IPS-NIHi7 (cell line): Measurements from ENCODE around the gene BAG5.

Experiments used
- DNase-seq: peaks from one replicate; pipeline ENCODE4 v3.0.0; 2012; ENCODE audit warnings: mixed read lengths; ENCODE audit errors: extremely low spot score

Gene BAG5

DNA sequence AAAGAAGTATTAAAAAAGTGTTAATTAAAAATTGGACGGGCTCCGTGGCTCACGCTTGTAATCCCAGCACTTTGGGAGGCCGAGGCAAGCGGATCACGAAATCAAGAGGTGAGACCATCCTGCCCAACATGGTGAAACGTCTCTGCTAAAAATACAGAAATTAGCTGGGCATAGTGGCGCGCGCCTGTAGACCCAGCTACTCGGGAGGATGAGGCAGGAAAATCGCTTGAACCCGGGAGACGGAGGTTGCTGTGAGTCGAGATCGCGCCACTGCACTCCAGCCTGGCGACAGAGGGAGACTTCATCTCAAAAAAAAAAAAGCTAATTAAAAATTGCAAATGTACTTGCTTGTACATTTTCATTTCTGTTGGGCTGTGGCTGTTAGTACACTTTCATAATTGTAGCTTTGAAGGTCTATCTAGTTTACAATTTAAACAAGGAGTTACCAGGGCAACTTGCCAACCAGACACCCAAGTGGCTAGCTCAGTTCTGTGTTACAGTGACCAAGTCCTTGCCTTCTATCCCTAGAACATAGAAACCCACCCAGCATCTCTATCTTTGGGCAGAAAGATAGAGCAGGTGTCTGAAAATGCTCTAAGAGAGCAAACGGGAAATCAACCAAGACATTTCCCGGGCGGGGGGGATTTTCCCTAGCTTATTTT is 1.5 kb upstream of the BAG5 start:
- no peak for DNase-seq

GRCh38 chr14:103563226-103563620 is 766 bp upstream of the BAG5 start:
- no peak for DNase-seq

GRCh38 chr14:103562179-103562428 is 353 bp downstream of the BAG5 start:
- no peak for DNase-seq

DNA sequence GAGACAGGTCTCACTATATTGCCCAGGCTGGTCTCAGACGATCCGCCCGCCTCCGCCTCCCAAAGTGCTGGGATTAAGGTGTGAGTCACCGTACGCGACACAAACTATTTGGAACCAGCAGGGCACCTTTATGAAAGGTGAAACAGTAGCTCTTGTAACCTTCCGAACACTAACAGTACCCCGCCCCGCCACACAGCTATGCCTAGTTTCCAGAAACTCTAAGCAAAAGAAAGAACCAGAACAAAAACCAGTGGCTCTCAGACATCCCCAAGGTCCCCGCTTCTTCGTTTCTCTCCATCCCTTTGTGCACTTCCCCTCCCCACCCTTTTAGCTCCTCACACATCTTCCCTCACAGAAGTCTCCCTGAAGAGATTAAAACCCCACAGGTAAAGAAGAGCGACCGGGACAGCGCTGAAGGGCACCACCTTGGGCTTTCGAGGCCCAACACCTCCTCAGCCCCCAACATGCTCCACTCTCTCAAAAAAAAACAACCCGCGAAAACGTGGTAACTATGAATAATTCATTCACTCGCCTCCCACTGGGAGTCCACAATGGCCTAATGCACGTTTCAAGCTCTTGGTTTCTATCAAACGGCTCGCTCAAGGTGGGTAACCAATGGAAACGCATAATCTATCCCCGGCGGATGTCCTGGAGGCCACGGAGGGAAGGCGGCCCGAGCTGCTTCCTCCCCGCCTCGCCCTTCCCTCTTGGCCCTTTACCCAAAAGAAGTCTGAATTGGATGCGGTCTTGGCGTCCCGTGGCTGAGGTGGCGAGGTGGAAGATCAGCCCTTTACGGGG is 877 bp downstream of the BAG5 start:
- no peak for DNase-seq

DNA sequence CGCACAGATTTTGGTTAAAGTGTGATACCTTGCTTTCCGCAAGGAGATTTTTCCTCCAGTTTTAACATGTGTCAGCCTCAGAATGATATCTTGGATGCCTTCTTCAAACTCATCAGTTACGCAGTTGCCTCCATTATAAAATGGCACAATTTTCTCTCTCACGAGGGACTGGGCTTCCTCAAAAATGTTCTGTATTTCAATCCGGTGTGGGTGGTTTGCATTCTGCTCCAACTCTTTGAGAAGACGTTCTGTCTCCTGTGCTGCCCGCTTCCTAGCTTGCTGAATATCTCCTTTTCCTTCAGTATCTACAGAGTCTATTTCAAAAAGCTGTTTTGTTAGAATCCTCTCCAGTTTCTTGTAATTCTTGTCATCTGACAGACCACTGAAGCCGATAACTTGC is 1.8 kb downstream of the BAG5 start:
- no peak for DNase-seq

DNA sequence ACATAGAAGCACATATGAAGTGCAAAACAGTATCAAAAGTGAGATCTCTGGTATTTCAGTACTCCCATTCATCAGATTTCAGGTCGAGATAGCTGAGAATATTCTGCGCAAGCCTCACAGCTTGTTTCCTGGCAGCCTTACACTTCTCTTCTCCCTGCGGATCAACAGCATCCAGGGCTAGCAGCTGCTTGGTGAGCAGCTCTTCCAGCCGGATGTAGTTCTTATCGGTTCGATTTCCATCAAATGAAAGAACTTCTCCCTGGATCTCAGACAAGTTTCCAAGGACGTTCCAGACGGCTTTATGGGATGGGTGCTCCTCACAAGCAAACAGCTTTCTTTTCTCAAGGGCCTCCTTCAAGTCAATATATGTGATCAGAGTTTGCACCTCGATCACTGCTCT is 2.7 kb downstream of the BAG5 start:
- no peak for DNase-seq

- DNase-seq, result no peak
Measured at GRCh38 chr14:103558071-103558882, 4.2 kb downstream of the BAG5 start.

DNA sequence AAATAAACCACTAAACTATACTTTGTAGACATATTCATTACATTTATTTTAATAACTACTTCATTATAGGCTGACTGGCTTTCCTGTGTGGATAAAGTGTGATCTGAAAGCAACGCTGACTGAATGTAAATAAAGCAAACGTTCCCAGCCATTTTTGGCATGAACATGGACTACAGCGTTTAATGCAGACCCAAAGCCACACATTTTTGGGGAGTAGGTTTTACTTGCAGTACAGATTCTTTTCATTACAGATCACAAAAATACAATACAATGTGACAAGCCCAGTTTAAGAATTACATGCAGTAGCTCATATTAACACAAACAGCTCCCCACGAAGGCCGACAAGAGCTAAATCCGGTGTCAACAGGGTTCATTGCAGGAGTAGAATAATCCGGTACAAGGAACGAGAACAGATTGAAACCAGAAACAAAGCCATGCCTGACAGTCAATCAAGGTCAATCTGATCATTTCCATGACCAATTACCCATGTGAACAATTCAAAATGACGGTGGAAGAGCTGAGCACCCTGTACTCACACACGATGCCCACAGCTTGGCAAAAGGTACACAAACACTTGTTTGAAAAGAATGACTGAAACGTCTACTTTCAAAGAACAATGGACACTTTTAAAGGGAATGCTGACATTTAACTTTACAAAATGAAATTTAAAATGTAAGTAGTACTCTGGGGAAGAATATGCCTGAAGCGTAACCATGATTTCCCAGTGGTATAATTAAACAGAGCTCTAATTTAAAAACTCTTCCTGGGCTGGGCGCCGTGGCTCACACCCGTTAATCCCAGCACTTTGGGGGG is 5.3 kb downstream of the BAG5 start:
- DNase-seq, result no peak

- DNase-seq, result no peak
Measured at GRCh38 chr14:103555559-103556337, 6.7 kb downstream of the BAG5 start.

- DNase-seq, result no peak
Measured at GRCh38 chr14:103552846-103553210, 9.6 kb downstream of the BAG5 start.

DNA sequence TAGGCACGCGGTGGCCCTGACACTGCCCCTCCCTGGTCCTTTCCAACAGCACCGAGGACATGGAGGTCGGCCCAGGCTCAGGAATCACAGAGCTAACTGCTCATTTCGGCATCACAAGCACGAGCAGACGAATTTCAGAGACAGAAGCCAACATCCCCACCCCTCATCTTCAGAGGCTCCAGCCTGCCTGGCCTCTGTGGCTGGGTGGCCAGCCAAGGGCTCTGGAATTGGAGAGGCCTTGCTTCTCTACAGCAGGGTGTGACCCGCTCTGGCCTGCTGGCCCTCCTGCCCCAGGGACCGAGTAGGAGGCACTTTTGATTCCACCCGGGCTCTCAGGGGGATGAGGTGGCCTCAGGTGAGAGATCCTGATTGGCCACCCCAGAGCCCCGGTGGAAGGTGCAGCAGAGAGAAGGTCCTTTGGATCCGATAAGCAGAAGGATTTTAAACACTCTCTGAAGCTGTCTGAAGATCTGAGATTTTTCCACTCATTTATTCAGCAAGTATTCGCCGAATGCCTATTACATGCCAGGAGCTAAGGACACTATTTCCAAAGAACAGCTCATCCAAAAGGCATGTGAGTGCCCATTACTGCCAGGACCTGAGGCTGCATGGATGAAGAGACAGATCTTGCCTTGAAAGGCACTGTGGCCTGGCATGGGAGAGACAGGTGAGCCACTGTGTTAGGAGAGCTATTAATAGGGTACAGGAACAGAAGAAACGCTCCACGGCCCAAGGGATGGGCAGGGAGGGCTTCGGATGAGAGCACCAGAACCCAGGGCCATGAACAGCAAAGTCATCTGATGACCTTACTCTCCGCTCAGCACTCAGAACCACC is 10.2 kb downstream of the BAG5 start:
- DNase-seq, result no peak

DNA sequence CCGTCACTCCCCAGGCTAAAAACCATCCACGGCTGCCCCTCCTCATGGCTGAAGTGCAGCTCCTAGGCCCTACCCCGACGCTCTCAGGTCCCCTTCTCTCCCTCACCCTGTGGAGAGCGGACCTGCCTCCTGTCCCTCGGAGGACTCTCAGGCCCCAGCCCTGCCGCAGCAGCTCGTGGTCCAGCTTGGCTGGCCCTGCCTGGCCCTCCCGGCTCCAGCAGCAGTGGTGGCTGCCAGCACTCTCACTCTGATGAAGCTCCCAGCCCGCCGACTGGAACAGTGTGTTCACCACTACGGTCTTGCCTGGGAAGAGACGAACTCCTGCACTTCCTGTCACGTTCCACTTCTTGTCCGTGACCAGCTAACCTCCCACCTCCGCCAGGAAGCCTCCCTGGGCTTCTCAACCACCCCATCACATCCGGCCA is 11.1 kb downstream of the BAG5 start:
- no peak for DNase-seq

DNA sequence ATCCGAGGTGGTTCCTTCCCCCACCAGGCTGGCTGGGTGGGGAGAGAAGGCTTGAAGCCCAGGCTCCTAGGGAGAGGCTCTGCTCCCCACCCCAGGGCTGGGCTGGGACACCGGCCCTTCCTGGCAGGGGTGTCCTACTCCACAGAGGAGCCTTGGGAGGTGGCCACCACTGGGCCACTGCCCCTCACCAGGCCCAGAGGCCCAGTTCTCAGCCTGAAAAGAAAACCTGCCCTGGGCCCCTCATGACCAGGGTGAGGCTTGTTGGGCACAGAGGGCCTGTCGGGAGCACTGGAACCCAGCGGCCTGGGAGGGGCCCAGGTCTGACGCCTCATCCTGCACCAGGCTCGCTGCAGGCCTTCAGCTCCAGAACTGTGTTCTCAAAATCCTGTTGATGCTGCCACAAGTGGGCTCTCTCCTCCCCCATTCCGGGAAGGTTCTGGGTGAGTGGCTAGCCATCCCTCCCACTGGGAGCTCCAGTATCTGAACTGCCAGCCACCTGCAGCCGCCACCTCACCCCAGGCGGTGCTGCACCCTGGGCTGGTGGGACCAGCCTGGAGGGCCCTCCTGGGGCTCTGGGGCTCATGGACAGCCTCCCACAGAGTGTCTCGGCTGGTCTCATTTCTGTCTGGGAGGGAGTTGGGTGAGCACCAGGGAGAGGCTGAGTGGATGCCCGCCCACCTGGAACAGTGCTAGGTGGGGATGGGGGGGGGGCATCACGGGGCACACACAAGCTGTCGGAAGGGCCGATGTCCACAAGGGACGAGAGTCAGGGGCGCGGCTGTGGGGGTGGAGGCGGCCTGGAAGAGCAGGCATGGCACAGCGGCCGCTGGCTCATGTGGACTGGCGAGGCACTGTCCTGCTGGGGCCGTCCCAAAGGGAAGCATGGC is 11.8 kb downstream of the BAG5 start:
- DNase-seq, result no peak

GRCh38 chr14:103549361-103550311 is 12.8 kb downstream of the BAG5 start:
- no peak for DNase-seq

DNA sequence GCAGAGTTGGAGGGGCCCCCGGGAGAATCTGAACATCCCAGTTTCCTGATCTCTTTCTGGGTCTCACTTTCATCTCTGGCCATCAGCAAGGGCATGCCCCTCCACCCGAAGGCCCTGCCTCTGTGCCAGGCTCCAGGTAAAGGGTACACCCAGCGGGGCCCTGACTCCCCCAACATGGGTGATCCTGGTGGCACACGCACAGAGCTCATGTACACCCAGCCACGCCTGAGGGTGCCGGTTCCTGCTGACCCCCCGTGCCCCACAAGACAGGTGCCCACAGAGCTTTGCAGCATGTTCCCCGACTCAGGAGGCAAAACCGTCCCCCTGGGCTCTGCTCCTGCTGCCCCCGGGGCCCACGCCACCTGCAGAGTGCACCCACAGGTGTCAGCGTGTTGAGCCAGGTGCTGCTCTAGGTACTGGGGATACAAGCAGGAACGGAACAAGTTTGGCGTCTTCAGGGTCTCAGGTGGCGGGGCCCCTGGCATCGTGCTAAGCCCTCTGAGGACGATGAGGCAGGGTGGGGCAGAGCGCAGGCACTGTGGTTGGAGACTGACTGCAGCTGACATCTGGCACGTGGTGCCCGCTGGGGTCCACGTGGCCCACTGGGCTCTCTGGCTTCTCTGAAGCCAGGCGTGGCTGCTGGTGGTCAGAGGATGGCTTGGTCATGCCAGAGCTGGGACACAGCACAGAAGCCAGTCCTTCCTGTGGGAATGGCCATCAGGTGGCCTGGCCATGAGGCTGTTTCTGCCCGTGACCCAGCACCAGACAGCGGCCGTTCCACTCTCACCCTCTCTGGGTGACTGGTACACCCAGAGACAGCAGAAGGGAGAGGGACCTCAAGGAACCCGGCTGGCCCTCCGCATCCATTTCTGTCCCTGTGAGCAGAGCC is 13.8 kb downstream of the BAG5 start:
- DNase-seq, result no peak

DNA sequence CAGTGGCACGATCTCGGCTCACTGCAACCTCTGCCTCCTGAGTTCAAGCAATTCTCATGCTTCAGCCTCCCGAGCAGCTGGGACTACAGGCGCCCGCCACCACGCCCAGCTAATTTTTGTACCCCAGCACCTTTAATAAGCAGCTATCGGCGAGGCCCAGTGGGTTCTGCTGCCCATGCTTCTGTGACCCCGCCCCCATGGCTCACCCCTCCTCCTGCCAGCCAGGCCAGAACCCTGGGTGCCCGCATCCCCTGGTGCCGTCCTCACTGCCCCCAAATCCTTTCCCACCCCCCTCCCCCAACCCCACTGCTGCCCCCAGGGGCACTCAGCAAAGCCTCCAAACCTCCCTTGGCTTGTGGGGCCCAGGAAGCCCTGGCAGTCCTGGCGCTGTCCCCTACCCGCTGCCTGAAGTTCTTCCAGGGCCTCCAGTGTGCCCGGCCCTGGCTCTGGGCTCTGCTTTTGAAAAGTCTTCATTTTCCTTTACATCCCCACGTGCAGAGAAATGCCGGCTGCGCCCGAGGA is 14.5 kb downstream of the BAG5 start:
- DNase-seq, result no peak

DNA sequence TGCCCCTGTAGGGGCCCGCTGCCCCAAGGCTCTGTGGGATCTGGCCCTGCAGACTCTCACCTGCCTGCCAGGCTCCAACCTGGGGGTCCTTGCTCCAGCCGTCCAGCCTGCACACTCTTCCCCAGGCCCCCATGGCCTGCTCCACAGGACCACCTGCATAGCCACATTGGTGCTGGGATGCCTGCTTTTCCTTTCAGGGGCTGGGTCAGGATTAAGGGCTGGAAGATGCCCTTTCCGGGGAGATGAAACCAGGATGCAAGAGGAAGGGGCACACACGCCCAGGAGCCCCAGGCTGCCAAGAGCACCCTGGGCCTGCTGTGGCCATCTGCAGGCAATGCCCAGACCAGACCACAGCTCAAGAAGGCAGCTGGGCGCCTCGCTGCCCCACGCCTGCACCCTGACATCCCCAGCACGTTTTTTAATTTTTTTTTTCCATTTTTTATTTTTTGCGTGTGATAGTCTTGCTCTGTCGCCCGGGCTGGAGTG is 15.0 kb downstream of the BAG5 start:
- no peak for DNase-seq
